ENCODE measurements around the gene DRGX.

The DRGX gene

DNA sequence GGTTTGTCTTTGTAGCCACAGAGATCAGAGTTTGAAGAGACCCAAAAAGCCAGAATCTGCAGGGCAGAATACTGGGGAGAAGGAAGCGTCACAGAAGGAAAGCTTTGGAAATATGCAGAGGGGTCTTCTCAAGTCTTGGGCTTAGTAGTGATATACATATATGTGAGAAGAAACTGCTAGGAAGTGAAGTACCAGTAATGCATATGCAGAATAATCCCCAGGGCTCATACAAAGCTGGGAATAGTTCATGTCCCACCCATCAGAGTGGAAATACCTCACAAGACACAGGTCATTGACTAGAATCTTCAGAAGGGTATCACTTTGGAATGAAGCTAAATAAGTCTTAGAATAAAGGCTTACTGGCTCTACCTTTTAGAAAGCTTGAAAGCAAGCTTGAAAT, 57.3 kb downstream of the DRGX start:
- TF ChIP-seq POLR2A (IDR thresholded peaks at IDR 0.05; ENCODE audit: low read length) (no peak), GATA1 (IDR thresholded peaks at IDR 0.05; ENCODE audit: low read depth, low read length) (no peak)
- DNase-seq, result no peak

DNA sequence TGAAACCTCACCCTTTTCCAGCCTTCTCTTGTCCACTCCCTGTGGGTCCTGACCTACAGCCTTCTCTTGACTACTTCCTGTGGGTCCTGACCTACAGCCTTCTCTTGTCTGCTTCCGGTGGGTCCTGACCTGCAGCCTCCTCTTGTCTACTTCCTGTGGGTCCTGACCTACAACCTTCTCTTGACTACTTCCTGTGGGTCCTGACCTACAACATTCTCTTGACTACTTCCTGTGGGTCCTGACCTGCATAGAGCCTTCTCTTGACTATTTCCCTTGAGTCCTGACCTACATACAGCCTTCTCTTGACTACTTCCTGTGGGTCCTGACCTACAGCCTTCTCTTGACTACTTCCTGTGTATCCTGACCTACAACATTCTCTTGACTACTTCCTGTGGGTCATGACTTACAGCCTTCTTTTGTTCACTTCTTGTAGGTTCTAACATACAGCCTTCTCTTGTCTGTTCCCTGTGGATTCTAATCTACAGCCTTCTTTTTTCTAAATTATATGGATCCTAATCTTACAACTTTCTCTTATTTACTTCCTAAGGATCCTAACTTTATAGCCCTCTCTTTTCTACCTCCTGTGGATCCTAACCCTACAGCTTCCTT, 60.4 kb downstream of the DRGX start:
- no peak for TF ChIP-seq POLR2A (IDR thresholded peaks at IDR 0.05; ENCODE audit: low read length)
- no peak for TF ChIP-seq GATA1 (IDR thresholded peaks at IDR 0.05; ENCODE audit: low read depth, low read length)
- DNase-seq, result no peak

DNA sequence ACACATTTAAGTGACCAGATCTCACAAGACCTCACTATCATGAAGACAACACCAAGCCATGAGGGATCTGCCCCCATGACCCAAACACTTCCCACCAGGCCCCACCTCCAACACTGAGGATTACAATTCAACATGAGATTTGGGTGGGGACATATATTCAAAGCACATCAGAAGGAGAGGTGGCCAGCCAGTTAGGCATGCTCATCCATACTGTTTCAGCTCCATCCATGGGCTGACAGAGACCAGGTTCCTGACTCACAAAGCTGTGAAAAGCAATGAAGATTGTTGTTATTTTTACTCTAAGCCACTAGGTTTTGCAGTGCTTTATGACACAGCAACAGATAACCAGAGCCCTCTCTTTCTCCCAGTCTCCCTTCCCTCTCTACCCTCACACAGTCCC, 60.9 kb downstream of the DRGX start:
- no peak for DNase-seq

DNA sequence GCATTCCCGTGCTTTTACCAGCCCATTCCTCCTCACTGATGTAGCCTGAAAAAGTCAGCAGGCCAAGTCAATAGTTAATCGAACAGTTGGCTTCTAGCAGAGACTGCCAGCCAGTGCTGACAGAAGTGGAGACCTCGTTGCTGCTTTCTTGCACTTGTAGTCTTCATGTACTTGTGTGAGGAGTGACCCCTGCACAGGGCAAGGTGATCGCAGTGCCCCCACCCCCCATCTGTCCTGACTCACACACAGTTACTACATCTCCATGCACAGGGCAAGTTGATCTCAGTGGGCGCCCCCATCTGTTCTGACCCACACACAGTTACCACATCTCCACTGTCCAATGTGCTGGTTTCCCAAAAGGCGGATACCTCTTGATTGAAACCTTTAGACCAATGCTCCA, 62.7 kb downstream of the DRGX start:
- DNase-seq, result no peak
- TF ChIP-seq GATA1 (IDR thresholded peaks at IDR 0.05; ENCODE audit: low read depth, low read length) (no peak), POLR2A (IDR thresholded peaks at IDR 0.05; ENCODE audit: low read length) (no peak)

More for the DNA sequence above, 60.9 kb downstream of the DRGX start:
- TF ChIP-seq POLR2A (IDR thresholded peaks at IDR 0.05; ENCODE audit: low read length), result no peak
- no peak for TF ChIP-seq GATA1 (IDR thresholded peaks at IDR 0.05; ENCODE audit: low read depth, low read length)

DNA sequence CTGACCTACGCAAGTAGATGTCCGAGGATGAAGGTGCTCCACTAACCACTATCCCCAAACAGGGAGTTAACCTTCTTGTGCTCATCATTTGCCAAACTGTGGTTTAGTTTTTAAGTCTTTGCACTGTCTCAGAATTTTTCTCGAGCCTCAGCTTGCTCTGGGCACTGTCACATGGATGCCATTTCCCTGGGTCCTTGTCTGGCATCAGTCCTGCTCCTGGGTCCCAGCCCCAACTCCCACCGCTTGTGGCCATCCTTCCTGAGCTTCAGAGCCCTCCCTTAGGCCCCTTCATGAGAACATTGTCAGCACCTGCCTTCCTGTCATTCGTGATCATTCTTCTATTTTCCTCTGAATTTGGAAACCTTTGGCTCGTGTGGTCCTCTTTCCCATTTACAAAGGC, 63.1 kb downstream of the DRGX start:
- DNase-seq, result no peak
- TF ChIP-seq GATA1 (IDR thresholded peaks at IDR 0.05; ENCODE audit: low read depth, low read length) (no peak), POLR2A (IDR thresholded peaks at IDR 0.05; ENCODE audit: low read length) (no peak)

DNA sequence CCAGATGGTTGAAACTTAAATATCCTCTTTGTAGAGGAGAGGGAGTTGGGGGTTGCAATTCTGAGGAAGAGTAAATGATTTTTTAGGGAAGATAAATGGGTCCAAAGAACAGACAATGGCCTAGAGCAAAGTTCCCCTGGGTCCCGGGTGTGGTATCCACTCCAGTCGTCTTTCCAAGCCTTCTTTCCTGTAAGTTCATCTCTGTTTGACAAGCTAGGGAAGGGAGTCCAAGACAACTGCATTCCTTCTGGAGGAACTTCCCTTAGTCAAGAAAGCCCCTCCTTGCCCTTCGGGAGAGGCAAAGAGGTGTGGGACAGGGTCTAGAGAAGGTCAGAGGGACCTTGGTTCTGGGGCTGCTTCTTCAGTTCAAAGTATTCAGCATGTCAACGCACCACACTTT, 63.6 kb downstream of the DRGX start:
- no peak for TF ChIP-seq GATA1 (IDR thresholded peaks at IDR 0.05; ENCODE audit: low read depth, low read length)
- no peak for TF ChIP-seq POLR2A (IDR thresholded peaks at IDR 0.05; ENCODE audit: low read length)

DNA sequence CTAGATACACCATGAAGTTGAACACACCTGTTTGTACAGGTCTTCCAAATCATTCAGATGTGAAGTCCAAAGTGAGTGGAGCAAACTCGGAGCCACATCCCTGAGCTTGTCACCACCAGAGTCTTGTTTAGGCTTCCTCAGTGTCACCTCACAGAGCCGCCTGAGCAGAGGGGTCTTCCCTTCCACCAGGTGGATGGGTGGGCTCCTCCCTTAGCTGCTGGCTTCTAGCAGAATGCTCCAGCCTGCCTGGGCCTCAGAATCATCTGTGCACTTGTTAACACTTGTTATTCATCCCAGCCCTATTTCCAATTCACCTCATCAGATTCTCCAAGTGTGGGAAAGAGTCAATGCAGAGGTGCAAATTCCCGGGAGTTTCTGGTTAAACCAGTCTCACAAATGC, 64.5 kb downstream of the DRGX start:
- TF ChIP-seq GATA1 (IDR thresholded peaks at IDR 0.05; ENCODE audit: low read depth, low read length) (no peak), POLR2A (IDR thresholded peaks at IDR 0.05; ENCODE audit: low read length) (no peak)

More for the DNA sequence above, 63.6 kb downstream of the DRGX start:
- DNase-seq, result no peak

DNA sequence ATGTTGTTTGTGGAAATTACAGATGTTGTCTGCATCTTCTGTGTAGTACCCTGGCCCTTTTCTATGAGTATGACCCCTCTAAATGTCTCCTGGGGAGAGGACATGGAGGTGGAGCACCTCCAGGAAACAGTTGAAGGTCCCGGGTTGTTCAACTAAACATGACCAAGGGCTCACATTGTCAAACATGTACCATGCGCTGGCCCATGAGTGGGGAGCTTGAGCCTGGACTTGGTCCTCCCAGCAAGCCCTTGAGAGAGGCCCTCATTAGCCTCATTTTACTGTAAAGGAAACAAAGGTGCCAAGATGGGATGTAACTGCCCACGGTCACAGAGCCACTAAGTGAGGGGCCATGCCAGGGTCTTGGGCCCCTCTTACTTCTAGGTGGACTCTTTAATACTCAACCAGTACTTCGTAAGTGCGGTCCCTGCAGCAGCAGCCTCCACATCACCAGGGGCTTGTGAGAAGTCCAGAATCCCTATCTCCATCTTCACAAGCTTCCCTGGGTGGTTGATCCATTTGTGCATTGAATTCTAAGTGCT, 65.7 kb downstream of the DRGX start:
- DNase-seq, result no peak
- no peak for TF ChIP-seq GATA1 (IDR thresholded peaks at IDR 0.05; ENCODE audit: low read depth, low read length)
- no peak for TF ChIP-seq POLR2A (IDR thresholded peaks at IDR 0.05; ENCODE audit: low read length)

More for the DNA sequence above, 64.5 kb downstream of the DRGX start:
- DNase-seq, result no peak

DNA sequence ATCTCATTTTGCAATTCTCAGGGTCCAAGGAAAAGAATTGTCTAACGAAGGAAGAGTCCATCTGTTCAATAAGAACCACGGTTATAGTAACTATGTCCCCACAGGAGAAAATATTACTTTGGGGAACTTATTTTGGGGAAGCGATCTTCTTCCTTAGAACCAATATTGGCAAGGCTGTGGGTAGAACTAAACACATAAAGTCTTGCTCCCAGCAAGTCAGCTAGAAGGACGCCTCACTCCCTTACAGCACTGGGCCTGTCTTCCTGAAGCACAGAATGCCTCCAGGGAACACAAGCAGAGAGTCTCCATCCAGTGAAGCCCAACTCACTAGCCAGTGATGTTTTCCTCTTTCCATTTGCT, 66.8 kb downstream of the DRGX start:
- DNase-seq, result no peak

DNA sequence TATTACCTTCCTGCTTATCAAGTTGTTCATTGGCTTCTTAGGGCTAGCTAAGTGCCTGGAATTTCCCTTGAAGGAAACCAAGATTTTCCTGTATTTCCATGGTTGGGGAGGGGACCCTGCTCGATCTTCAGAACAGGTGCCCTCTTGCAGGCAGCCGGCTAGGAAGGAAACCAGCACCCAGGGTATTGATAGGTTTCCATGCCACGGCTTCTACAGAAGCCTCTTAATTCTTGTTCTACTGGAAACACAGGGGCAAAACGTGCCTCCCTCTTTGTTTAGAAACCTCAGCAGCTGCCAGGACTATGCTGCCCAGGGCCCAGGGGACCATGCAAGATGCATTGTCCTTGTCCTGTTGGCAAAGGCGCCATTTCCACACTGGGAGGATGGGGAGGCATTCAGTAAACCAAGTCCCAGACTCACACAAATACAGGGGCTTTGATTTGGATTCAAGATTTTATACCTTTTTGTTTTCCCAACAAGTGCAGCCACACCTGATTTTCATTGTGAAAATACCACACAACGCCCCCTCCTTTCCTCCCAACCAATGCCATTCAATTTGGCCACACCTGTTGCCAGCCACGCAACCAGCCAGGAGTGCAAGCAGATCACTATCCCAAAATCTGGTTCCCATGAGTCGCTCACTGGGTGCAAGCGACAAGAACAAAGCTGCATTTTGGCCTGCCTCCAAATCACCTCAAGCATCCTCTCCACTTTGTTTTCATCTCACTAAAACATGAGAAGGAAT, 67.3 kb downstream of the DRGX start:
- TF ChIP-seq GATA1 (IDR thresholded peaks at IDR 0.05; ENCODE audit: low read depth, low read length) (no peak), POLR2A (IDR thresholded peaks at IDR 0.05; ENCODE audit: low read length) (no peak)
- DNase-seq, result no peak

More for the DNA sequence above, 66.8 kb downstream of the DRGX start:
- TF ChIP-seq POLR2A (IDR thresholded peaks at IDR 0.05; ENCODE audit: low read length), result no peak
- TF ChIP-seq GATA1 (IDR thresholded peaks at IDR 0.05; ENCODE audit: low read depth, low read length), result no peak

DNA sequence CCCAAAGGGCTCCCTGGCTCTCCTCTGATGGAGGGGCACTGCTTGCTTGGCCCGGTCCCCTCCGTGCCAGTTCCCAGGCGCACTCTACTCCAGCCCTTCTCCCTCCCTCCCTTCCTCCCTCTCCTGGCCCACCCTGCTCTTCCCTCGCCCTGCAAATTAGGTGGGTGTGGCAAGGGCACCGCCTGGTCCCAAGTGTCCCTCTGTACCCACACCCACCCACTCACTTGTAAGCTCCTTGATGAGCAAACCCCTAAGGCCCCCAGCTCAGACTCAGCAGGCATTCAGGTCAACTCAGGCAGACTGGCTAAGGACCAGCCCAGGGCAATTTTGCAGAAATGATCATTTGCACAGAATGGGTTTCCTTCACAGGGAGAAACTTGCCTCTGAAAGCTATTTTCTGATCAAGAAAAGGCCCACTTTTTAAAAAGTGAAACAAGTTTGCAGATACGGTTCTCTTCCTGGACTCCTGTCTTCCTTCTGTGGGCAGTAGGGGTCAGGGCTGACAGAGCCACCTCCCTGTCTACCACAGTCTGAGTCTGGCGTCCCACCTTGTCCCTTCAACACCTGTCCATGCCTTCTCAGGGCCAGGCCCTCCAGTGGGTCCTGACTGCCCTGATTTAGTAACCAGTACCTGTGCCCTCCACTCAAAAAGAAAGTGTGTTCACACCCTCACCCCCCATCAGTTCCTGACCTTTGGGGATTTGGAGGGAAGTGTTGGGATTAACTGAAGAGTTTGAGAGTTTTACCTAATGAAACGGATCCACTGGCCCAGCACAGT, 68.7 kb downstream of the DRGX start:
- TF ChIP-seq GATA1 (IDR thresholded peaks at IDR 0.05; ENCODE audit: low read depth, low read length) (no peak), POLR2A (IDR thresholded peaks at IDR 0.05; ENCODE audit: low read length) (no peak)
- DNase-seq, result no peak

DNA sequence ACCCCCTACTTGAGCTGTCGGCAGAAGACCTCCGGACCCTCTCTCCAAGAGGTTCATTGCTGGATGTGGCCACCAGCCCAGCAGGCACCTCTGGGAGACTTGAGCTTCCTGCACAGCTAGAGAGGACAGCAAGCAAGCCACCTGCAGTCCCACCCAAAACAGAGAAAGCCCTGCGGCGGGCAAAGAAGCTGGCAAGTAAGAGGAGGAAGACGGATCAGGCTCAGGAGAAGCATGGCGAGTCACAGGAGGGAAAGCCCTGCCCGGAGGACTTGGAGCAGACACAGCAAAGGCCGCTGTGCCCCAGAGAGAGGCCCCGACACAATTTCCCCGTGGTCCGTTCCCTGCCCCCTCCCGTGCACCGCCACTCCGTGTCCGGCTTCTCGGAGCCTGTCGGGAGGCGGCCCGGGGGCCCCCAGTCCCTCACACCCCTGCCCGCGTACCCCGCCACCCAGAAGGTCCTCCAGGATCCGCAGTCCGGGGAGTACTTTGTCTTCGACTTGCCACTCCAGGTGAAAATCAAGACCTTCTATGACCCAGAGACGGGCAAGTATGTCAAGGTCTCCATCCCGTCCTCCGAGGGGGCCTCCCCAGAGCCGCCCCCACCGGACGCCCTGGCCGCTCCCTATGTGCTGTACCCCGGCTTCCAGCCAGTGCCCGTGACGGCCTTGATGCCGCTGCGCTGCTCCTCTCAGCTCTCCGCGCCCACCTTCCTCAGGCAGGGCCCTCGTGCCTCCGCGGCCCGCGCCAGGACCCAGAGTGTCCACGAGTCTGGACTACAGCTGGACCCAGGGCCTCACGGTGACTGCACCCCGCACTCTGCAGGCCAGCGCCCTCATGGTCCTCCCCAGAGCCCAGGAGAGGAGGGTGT, 69.7 kb downstream of the DRGX start:
- no peak for DNase-seq
- TF ChIP-seq GATA1 (IDR thresholded peaks at IDR 0.05; ENCODE audit: low read depth, low read length) (no peak), POLR2A (IDR thresholded peaks at IDR 0.05; ENCODE audit: low read length) (no peak)

DNA sequence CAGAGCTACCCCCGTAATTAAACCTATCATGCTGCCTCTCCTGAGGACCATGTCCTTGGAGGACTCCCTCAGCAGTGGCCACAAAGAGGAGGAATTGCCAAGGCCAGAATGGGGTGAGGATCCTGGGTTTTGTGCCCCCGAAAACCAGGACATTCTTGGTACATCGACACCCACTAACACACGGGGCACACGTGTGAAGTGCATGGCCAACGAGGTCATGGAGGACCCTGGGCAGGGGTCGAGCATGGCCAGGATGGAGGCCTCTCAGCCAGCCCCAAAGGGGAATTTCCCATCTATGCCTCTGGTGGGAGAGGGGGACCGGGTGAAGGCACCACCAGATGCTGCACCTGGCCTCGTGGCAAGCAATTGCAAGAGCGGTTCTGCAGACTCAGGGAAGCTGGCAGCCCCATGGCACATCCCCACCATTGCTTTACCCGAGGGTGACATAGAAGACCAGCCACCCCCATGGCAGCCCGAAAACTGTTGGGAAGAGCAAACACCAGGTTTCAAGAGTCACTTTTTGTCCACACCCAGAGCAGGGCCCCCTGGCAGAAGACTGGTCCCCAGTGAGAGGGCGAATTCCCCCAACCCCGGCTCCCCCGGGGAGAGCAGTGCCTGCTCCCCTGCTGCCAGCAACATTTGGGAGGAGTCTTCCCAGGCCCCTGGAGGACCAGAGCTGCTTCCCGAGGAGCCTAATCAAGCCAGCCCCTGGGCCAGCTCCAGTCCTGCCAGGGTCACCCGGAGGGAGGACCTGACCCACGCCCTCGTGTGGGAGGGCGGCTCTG, 70.6 kb downstream of the DRGX start:
- no peak for TF ChIP-seq GATA1 (IDR thresholded peaks at IDR 0.05; ENCODE audit: low read depth, low read length)
- no peak for TF ChIP-seq POLR2A (IDR thresholded peaks at IDR 0.05; ENCODE audit: low read length)
- no peak for DNase-seq
